ENCODE data around the gene MOGAT3.

MOGAT3 gene

DNA sequence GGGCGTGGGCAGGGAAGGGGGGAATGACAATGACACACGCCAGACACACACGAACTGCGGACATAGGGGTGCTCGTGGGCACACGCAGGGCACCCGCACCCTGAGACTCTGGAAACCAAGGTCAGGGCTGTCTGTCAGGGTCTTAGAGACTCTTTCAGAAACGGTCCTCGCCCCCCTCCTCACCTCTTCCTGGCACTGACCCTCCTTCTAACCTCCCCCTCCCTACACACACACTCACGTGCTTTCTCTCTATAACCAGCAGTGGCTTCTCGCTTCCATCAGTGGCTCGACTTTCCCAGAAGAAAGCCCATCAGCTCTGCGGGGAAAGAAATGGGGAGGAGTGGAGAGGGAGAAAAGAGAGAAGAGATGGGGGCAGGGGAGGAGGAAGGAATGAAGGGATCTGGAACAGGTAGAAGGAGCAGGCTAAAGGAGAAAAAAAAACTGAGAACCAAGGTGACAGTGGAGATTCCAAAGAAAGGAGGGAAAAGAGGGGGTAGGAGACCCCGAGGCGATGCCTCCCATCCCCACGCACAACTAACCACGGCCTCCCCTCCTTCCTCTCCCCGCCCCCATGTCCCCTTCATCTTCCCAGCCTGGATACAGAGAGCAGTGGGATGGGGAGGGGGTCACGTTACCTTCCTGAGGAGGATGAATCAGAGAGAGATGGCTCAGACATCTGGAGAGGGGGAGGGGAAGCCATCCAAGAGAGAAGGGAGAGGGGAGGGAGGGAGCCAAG is 33.8 kb downstream of the MOGAT3 start:
- Histone ChIP-seq H3K27ac (no peak overlapping the region), H3K4me3 (ENCODE audit: low read depth, low read length) (no peak overlapping the region), H3K36me3 (no peaks in the 10 kb centered on the region), H3K27me3 (ENCODE audit: insufficient read depth, low read depth, severe bottlenecking) (peaks cover 93% of the 10 kb centered on the region), H3K9me3 (ENCODE audit: severe bottlenecking) (no peaks in the 10 kb centered on the region)
- peak; percentile 48 for DNase-seq
- TF ChIP-seq, protein P1, sequence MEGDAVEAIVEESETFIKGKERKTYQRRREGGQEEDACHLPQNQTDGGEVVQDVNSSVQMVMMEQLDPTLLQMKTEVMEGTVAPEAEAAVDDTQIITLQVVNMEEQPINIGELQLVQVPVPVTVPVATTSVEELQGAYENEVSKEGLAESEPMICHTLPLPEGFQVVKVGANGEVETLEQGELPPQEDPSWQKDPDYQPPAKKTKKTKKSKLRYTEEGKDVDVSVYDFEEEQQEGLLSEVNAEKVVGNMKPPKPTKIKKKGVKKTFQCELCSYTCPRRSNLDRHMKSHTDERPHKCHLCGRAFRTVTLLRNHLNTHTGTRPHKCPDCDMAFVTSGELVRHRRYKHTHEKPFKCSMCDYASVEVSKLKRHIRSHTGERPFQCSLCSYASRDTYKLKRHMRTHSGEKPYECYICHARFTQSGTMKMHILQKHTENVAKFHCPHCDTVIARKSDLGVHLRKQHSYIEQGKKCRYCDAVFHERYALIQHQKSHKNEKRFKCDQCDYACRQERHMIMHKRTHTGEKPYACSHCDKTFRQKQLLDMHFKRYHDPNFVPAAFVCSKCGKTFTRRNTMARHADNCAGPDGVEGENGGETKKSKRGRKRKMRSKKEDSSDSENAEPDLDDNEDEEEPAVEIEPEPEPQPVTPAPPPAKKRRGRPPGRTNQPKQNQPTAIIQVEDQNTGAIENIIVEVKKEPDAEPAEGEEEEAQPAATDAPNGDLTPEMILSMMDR (IDR thresholded peaks at IDR 0.05; ENCODE audit: low read depth, low read length): no peak

DNA sequence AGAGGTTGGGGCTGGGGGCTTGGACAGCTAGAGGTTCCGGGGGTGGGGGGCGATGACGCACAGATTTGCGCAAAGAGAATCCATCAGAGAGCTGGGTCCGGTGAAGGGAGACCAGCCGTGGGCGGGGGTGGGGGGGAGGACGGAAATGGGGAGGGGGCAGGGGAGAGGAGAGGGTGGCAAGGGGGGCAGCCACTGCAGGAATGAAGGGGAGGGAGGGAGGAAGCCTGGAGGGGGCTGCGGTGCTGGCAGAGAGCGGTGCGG is 34.3 kb downstream of the MOGAT3 start:
- TF ChIP-seq, protein P1 (IDR thresholded peaks at IDR 0.05; ENCODE audit: low read depth, low read length): no peak
- no peak for DNase-seq
- no peaks in the 10 kb centered on the region for H3K9me3 ChIP-seq (ENCODE audit: severe bottlenecking)
- H3K36me3 ChIP-seq: no peaks in the 10 kb centered on the region
- no peak overlapping the region for H3K27ac ChIP-seq
- H3K4me3 ChIP-seq (ENCODE audit: low read depth, low read length): no peak overlapping the region
- H3K27me3 ChIP-seq (ENCODE audit: insufficient read depth, low read depth, severe bottlenecking): peaks cover 93% of the 10 kb centered on the region

- DNase-seq: no peak
Observed at GRCh38 chr7:101165958-101166647, 34.7 kb downstream of the MOGAT3 start.

DNA sequence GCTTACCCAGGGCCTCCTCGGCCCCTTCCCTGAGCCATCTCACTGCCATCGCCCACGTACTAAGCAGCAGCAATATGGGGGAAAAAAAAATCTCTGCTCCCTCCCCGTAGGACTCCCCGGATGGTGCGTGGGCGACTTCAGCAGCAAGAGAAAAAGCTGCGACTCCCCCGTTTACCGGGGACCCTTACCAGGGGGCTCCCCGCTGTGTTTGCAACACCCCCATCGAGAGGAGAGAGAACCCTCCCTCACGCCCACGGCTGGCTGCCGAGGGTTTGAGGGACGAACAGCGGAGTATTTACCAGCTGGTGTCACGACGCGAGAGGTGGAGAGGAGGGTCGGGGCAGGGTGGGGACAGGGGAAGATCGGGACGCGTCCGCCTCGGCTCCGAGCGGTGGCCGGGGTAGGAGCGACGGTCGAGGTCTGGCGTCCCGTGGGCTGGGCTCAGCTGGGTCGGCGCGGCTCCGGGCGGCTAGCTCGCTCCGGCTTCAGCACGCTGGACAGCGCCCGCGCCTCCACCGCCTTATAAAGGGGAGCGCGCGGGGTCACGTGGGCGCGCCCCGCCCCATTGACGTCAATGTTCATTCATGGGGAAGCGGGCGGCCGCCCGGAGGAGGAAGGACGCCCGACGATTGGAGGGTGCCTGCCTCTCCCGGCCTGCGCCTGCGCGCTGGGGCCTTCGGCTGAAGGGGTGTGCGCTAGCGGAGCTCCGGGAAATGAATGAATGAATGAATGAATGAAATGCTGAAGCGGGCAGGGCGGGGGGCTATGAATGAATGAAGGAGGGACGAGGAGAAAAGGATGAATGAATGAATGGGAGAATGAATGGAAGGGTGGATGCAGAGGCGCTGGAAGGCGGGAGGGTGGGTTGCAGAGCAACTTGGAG is 35.5 kb downstream of the MOGAT3 start, which contains the start of gene VGF:
VGF (minus strand) TSS at position 495 of the 883 bp plus-strand sequence. CDS start 726 bp downstream, outside the sequence.
- Histone ChIP-seq H3K9me3 (ENCODE audit: severe bottlenecking) (no peaks in the 10 kb centered on the region), H3K36me3 (no peaks in the 10 kb centered on the region), H3K27me3 (ENCODE audit: insufficient read depth, low read depth, severe bottlenecking) (peaks cover 89% of the 10 kb centered on the region), H3K27ac (no peak within 1 kb of the TSS), H3K4me3 (ENCODE audit: low read depth, low read length) (peak within 1 kb of the TSS; percentile 32)
- TF ChIP-seq, protein P1 (IDR thresholded peaks at IDR 0.05; ENCODE audit: low read depth, low read length): no peak
- peak; percentile 85 for DNase-seq

More at GRCh38 chr7:101165958-101166647, 34.7 kb downstream of the MOGAT3 start:
- H3K9me3 ChIP-seq (ENCODE audit: severe bottlenecking): no peaks in the 10 kb centered on the region
- H3K36me3 ChIP-seq: no peaks in the 10 kb centered on the region
- no peak overlapping the region for H3K27ac ChIP-seq
- peaks cover 93% of the 10 kb centered on the region for H3K27me3 ChIP-seq (ENCODE audit: insufficient read depth, low read depth, severe bottlenecking)
- TF ChIP-seq, protein P1 (IDR thresholded peaks at IDR 0.05; ENCODE audit: low read depth, low read length): no peak
- H3K4me3 ChIP-seq (ENCODE audit: low read depth, low read length): peak overlapping the region; percentile 32

GRCh38 chr7:101164071-101164840 is 36.6 kb downstream of the MOGAT3 start:
- Histone ChIP-seq H3K9me3 (ENCODE audit: severe bottlenecking) (no peaks in the 10 kb centered on the region), H3K4me3 (ENCODE audit: low read depth, low read length) (peak overlapping the region; percentile 20), H3K27ac (no peak overlapping the region), H3K27me3 (ENCODE audit: insufficient read depth, low read depth, severe bottlenecking) (peaks cover 79% of the 10 kb centered on the region), H3K36me3 (no peaks in the 10 kb centered on the region)
- TF ChIP-seq, protein P1 (IDR thresholded peaks at IDR 0.05; ENCODE audit: low read depth, low read length): no peak
- DNase-seq: no peak
